HG03354 (cell line): ENCODE measurements around the gene TMEM132C.

Source experiments
- ATAC-seq: cut with Tn5 transposase; IDR thresholded peaks from one replicate; pipeline ENCODE4 v1.9.1; 2021; ENCODE audit warnings: mild to moderate bottlenecking; ENCODE audit not compliant: unreplicated experiment, poor library complexity, severe bottlenecking

The TMEM132C gene

DNA sequence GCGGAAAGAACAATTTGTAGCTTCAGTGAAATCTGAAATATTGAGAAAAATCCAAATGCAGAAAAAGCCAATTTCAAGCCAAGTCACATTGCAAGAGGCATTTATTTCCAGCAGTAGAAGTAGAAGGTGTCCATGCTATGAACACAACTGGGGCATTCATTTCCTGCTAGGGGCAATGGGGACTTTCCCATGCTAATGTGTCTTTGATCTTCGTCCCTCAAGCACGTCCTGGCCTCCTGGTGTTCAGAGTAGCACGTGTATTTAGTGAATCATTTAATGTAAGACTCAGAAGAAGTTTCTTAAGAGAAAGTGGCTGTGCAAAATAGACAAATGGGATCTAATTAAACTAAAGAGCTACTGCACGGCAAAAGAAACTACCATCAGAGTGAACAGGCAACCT lies 267.9 kb downstream of the TMEM132C start:
- ATAC-seq, result peak; percentile 91

DNA sequence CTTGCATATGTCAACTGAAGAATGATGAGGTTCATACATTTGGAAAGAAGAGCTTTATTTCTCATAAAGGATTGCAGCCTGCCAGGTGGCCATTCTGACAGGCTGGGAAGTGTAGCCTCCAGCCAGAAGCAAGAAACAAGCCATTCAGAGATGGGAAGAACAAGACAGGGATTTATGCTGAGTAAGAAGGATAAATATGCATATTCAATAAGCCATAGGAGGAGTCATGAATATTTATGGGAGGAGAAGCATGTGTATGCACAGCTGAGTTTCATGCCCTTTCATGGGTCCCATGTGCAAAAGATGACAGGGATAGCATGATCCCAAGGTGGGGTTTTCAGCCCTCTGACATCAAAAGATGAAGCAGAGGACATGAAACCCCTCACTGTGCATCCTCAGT lies 269.8 kb downstream of the TMEM132C start:
- no peak for ATAC-seq

DNA sequence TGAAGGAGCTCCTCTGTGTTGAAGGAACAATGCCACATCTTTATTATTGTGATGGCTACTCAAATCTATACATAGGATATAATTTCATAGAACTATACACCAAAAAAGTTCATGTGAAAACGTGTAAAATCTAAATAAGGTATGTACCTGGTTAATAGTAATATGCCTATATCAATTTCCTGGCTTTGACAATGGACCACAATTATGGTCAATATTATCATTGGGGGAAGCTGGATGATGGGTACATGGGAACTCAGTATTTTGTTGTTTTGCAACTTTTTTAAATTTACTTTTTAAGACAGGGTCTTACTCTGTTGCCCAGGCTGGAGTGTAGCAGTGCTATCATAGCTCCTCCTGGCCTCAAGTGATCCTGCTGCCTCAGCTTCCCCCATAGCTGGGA lies 270.7 kb downstream of the TMEM132C start:
- no peak for ATAC-seq

DNA sequence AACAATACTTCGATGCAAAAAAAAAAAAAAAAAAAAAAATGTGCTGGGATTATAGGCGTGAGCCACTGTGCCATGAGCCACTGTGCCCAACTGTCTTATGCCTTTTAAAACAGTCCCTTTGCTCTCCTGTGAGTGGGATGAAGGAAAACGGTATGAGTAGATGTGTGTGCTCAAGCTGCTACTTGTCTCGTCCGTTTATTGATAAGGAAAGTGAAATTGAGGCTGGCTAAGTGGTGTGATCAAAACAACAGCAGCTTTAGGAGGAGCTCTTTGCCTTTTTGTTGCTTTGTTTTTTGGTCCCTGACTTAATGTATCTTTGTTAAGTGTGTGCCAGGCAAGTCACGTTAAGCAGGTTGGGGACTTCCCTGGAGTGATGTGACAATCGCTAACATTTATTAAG lies 275.9 kb downstream of the TMEM132C start:
- ATAC-seq, result no peak

DNA sequence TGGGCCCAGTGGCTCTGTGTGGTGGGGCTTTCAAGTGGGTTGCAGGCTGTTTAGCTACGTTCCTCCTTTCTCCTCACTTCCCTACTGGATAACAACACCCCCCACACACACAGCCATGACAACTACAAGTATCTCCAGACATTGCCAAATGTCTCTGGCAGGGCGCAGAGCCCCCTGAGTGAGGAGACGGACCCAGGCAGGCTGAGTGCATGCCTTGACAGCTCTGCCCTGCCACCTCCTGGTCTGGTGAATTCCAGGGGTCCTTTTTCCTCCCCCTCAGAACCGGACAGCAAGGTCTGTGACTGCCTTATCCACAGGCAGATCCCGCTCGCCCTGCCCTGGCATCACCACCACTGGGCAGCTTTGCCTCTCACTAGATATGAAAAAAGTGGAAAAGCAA lies 276.5 kb downstream of the TMEM132C start:
- no peak for ATAC-seq

DNA sequence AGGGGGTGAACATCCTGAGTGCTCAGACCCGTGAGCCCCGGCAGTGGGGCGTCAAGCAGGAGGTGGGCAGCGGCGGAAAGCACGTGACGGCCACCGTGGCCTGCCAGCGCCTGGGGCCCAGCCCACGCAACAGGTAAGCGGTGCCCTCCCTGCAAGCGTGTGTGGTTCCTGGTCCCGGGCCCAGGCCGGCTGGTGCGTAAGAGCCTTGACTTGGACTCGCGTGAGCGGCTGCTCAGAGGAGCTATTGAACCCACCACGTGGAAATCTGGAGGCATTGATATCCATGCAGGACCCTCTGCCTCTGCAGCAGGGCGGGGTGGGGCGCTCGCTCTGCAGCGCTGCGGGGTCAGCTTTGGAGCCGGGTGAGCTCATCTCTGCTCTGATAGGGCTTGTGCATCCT lies 277.0 kb downstream of the TMEM132C start:
- no peak for ATAC-seq

DNA sequence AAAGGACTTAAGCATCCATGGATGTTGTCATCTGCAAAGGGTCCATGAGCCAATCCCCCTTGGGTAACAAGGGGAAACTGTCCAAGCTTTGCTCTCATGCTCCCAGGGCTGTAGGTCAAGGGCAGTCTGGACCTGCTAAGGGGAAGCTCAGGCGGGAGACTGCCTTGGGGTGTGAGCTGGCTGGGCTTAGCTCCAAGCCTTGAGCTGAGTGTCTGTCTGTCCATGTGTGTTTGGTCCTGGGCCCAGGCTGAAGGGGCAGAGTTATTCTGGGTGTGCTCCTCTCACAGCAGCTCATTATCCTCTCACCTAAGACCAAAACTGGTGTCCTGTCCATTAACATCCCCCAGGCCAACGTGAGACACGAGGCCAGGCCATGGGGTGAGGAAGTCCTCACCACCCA lies 282.0 kb downstream of the TMEM132C start:
- ATAC-seq, result no peak

DNA sequence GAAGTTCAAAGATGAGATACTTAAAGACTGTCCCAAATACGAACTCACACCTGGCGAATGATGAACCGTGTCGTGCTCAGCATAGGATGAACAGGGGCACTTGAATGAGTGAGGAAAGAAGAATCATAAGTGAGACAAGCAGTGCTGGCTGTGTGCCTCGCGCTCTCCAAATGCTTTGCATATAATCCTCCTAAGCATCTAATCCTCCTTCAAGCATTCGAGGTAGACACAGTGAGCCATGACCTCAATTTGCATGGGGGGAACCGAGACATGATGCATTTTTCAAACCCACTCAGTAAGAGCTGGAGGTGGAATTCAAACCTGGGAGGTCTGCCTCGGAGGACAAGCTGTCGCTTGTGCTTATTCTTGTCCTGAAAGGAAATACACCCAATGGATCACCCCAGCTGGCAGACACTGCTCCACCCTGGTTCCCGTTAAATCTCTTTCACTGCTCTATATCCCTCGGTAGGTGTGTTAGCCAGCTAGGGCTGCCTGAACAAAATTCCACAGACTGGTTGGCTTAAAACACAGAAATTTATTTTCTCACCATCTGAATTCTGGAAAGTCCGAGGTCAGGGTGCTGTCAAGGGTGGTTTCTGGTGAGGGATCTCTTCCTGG lies 282.7 kb downstream of the TMEM132C start:
- no peak for ATAC-seq

DNA sequence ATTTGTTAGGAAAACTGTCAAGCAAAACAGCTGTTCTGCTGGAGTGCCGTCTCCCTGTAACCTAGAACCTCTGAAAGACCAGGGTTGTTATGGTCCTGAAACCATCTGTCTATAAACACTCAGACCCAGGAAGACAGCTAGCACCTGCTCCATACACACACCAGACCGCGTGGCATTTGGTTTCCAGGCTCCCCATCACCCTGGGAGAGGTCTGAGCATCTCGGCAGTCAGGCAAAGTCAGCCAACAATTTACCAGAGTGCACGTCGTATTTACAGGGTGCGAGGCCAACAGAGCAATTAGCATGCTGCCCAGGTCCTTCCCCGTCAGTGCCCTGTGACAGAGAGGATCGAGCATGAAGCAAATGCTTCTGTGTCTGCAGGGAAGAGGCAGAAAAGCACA lies 284.3 kb downstream of the TMEM132C start:
- no peak for ATAC-seq

DNA sequence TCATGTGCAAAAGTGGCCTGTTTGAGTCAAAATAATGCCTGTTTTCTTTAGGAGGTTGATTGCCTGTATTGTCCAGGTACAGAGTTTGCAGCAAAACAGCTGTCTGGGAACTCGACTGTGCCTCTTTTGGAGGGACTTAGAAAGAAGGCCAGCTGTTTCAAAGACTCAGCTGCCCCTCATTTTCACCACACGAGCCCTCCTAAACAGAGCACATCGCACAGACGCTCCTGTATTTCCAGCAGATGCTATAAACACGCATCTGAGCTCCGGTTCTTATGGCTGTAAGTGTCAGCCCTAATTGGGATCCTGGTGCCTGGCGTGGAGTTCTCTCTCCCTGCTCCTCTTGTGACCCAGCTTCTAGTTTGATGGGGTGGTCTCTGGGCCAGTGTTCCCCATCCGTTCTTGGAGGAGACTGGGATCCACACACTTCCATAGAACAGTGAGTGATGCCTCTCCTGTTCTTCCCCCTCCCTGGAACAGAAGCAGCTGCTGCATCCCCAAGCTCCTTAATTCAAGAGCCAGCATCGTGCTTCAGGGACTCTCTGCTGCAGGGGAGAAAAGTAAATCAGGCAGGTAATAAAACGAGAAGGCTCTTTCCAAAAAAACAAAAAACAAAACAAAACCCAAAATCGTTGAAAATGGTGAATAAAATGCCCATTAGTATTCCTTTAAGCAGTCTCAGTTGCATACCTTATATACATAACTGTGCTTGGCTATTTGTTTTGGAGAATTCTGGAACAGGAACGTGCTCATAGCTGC lies 287.8 kb downstream of the TMEM132C start:
- no peak for ATAC-seq

DNA sequence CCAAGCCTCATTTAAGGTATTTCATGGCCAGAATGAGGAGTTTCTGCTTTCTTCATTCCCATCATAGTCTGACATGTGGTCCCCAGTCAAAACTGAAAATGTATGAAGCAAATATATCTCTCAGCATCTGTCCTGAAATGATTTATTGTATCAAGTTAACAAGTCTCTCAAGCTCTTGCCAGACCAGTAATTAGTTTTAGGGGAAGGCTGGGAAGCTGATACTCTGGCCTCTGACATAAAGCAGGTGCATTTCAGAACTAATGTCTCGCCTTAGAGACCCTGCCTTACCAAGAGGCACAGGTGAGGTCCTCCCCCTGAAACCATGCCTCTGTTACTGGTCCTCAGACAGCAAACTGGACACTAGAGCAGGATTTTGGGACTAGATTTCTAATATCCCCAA lies 290.3 kb downstream of the TMEM132C start:
- no peak for ATAC-seq

DNA sequence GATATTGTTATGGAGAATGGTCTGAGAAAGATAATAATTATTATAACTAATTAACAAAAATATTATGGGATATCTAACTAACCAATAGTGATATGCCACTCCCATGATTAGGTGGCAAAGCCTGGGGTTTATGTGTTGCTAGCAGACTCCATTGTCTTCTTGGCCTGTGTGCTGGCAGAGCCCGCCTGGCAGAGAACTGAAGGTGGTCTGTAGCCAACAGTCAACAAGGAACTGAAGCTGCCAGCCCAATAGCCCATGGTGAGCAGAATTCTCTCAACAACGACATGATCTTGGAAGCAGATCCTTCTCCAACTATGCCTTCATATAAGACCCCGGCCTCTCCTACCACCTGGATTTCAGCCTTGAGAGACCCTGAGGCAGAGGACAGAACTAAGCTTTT lies 298.0 kb downstream of the TMEM132C start:
- ATAC-seq, result no peak

DNA sequence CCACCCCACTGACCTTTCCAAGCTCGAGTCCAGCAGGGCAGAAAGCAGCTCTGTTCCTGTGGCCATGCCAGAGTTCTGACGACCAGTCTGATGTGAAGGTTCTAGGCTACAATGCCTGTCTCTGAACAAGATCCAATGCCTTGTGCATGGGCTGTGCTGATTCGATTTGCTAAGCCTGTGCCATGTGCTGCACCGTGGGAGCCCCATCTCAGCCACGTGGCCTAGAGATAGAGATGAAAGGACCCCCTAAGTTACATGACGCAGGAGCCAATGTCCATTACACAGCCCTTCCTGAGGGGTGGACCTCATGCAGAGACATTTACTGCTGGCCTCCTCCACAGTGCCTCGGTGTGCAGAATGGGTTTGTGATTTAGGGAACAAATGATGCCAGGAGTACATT lies 300.8 kb downstream of the TMEM132C start:
- no peak for ATAC-seq

DNA sequence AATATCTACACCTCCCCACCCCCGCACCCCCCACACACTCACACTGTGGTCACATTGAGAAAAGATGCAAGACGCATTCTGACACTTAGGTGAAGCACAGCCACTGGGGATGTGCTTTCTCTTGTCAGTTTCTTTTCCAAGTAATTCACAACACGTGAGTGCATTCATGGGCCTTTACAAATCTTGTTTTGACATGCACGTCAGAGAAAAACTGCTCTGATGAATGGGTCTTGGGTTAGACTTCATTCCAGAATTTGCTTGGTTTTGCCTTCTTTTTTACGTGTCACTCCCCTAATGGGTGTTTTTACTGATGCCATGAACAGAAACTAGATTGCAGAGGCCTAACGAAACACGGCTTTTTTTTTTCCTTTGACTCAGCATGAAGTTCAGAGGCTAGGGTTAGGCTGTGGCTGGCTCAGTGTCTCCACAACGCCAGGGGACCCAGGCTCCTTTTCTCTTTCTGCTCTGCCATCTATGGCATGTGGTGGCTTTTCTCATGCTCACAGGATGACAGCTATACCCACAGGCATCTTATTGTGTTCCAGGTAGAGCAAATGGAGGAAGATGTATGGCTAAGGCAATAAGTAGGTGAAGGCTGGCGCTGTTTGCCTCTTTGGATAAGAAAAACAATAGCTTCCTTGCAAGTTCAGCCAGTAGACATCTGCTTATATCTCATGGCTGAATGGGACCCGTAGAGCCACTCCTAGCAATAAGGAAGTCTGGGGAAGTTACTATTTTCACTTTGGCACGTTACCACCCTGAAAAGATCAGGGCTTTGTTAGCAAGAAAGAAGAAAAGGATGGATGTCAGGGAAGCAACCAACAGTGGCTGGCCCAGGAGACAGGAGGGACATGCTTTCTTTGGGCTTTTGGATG lies 303.5 kb downstream of the TMEM132C start:
- ATAC-seq, result no peak

DNA sequence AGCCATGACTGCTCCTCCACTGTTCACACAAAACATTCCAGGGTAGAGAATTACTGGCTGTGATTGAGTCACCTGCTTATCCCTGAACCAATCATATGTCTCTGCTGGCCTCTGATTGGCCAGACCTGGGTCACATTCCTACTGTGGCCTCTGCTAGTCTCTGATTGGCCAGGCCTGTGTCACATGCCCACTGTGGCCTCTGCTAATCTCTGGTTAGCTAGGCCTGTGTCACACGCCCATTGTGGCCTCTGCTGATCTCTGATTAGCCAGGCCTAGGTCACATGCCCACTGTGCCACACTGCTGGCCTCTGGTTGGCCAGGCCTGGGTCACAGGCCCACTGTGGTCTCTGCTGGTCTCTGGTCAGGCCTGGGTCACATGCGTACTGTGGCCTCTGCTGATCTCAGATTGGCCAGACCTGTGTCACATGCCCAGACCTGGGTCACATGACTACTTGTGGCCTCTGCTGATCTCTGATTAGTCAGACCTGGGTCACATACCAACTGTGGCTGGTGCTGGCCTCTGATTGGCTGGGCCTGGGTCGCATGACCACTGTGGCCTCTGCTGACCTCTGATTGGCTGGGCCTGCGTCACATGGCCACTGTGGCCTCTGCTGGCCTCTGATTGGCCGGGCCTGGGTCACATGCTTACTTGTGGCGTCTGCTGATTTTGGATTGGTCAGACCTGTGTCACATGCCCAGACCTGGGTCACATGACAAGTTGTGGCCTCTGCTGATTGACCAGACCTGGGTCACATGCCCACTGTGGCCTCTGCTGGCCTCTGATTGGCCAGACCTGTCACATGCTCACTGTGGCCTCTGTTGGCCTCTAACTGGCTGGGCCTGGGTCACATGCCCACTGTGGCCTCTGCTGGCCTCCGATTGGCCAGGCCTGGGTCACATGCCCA lies 305.2 kb downstream of the TMEM132C start:
- no peak for ATAC-seq

DNA sequence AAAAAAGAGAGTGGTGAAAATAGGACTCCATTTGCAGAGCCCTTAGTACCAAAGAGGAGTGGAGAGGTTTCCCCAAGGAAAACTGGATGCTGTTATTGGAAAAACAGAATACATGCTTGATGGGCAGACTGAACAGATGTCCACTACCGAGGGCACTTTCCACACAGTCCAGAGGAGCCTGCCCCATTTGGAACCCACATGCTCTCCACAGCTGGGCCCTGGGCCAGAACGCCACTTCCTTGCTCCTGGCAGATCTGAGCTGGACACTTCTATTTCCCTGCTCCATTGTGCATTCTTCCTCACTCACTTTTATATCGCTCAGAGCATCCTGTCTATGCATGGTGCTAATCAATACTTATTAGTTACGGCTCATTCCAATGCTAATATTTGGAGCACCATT lies 306.9 kb downstream of the TMEM132C start:
- ATAC-seq, result no peak

DNA sequence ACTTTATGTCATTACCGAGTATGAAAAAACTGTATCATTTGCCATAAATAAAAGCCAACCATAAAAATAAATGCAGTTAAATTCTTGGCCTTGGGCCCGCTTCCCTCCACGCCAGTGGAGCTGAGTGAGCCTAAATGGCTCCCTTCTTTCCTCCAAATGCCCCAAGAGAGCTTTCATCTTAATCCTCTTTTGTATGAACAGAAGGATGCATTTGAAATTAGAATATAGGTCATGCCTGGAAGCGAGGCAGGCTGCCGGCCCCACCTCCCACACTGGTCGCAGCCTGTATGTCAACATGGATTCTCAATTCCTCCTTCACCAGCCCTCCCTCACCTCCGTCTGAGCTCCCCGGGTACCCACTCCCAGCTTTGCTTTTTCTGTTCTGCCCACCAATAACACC lies 311.1 kb downstream of the TMEM132C start:
- ATAC-seq, result no peak

DNA sequence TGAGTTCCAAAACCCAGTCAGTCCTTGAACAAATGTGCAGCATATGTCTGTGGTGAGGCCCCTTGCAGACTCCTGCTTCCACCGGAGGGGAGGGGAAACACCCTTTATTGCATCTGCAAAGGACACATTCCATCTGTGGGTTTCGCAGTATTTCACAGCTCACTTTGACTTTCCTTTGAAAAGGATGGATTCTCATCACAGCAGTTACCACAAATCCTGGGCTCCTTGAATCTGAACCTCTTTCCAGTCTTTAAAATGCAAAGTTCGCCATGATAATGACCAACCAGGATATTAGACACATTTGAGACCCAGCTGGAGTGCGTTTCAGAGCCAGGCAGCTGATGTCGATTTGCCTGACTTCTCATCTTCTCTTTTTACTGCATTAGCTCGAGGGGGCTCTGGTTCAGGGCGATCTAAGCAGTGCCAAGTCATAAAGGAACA lies 314.4 kb downstream of the TMEM132C start:
- ATAC-seq, result no peak

DNA sequence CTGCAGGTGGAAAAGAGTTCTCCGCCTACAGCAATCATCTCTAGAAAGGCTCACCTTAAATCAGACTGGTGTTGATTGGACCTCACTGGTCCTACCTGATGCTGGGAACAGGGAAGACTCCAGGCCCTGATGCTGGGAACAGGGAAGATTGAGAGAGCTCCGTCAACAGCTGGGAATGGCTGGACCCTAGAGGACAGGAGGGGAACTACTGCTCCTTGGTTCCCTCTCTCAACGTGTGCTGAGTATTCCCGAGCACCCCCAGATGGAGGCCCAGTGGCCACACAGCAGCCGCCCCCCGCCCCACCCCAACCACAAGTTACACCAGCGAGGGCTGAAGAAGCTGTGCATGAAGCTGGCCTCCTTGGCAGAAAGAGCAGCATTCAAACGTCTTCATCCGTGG lies 316.5 kb downstream of the TMEM132C start:
- no peak for ATAC-seq
